Measurements from ENCODE around the gene PRRC2A.
"Not testable (repeated sequence)": the region's sequence is repeated elsewhere in the genome, so short reads cannot be mapped to it uniquely, and the experiment has no call there.

PRRC2A gene

DNA sequence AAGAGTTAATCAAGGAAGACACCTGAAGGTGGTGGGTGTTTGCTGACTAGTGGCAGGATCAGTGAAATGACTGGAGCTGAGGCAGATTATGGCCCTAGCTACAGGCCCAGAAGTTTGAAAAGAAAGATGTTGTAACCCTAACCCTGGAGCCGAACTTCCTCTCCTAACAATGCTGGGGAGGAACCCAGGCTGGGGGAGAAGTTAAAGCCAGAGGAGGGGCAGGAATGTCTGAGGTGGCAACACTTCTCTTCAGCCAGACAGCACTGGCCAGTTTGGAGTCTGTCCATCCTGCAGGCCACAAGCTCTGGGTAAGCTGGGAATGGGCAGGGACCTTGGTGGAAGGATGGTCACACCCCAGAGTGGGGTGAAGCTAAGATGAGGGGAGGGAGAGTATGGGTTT lies 34.5 kb upstream of the PRRC2A start, which contains the start of gene LST1:
Gene LST1 (plus strand): TSS at position 270 of the 400 bp plus-strand sequence. CDS start 1,023 bp downstream, outside the sequence.
- peak; percentile 75 for DNase-seq

DNA sequence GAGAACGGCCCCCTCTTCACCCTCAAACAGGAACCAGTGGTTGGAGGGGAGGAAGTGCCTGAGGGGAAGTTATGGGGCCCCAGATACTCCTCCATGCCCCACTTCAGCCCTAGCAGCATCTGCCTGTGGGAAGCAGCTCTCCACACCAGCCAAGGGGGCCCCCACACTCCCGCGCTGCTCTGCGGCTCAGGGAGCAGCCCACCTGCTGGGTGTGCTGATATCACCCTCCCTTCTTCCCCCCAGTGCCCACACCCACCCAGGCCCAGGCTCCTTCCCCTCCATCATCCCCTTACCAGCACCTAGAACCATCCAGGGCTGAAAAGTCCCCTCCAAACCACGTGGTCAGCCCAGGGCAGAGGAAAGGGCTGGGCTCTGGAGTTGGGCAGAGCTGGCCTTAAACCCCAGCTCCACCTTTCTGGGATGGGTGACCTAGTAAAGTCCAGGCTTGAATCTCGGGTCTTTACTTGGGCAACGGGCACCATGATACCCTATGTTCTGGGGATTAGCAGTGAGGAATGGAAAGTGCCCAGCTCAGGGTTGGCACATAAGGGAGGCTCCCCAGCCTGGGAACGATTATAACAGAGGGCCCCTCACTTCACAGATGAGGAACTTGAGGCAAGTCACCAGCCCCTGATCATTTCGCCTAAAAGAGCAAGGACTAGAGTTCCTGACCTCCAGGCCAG lies 33.8 kb upstream of the PRRC2A start:
- peak; percentile 92 for DNase-seq

DNA sequence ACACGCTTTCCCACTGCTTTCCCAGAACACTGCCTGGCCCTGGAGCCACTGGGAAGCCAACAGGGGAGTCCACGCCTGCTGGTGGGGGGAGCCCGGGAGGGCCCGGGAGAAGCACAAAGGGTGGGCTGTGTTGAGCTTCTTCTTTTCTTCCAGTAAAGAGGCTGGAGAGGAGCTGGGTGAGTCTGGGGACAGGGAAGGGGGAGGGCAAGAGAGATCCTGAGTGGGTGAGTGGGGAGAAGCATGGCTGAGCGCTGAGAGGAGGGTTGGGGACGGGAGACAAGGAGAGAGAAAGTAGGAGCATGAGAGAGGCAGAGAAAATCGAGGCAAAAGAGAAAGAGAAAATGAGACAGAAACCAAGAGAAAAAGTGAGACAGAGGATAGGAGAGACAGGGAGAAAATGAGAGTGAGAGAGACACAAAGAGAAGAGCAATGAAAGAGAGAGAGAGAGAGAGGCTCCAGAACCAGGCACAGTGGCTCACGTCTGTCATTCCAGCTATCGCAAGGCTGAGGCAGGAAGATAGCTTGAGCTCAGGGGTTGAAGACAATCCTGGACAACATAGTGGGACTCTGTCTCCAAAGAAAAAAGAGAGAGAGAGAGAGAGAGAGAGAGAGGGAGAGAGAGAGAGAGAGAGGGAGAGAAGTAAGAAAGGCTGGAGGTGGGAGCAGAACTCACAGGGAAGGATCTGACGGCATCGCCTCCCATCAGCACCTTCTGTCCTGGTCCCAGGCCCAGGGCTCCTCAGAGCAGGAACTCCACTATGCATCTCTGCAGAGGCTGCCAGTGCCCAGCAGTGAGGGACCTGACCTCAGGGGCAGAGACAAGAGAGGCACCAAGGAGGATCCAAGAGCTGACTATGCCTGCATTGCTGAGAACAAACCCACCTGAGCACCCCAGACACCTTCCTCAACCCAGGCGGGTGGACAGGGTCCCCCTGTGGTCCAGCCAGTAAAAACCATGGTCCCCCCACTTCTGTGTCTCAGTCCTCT lies 32.4 kb upstream of the PRRC2A start:
- DNase-seq = no peak

DNA sequence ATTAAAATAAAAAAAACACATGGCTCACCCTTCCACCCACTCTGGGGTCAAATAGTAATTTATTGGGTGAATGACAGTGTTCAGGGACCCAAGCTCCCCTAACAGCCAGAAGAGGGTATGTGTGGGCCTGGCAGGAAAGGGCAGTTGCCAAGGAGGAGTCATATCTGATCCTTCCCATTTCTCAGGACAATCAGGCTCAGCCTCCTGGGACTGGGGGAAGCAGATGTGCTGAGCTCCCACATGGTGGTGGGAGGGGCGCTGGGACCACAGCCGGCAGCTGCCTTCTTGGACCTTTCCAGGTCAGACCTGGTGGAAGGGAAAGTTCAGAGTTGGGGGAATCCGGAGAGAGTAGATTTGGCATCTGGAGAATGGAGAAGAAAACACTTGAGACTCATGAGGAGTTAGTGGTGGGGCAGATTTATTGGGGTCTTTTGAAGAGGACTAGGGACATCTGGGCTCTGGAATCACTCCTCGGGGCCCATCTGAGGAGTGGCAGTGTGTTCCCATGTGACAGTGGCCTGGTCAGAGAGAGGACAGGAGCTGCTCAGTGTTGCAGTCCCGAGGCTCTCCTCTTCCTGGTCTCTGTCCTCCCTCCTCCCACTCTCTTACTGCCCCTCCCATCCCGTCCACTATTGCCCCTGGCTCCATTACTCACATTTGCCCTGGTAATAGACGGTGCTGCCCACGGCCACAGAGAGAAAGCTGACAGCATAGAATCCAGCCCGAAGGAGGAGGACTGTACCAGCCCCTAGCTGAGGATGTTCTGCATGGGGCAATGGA lies 31.5 kb upstream of the PRRC2A start:
- peak; percentile 46 for DNase-seq

DNA sequence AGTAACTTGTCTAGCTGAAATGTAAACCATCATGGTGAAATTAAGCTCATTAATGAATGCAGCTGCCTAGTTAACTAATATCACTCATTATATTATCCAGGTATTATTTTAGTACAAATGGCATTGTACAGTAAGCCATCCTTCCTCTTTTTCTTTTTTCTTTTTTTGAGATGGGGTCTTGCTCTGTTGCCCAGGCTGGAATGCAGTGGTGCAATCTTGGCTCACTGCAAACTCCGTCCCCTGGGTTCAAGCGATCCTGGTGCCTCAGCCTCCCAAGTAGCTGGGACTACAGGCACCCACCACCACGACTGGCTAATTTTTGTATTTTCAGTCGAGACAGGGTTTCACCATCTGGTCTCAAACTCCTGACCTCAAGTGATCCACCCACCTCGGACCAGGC lies 29.8 kb upstream of the PRRC2A start:
- not testable (repeated sequence) for DNase-seq

DNA sequence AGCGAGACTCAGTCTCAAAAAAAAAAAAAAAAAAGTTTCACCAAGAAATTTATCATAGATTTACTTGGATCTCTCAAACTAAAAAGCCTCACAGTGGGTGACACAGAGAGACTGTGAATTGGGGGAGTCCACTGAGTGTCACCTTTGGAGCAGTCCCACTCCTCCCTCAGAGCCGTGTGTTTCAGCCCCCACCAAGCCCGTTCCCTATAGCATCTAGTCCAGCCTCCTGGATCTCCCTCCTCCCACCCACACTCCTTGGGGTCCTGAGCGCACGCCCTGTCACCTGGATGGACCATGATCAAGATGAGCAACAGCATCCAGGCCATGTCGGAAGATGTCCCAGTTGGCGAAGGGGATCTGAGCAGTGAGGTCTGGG lies 28.1 kb upstream of the PRRC2A start:
- DNase-seq = no peak

DNA sequence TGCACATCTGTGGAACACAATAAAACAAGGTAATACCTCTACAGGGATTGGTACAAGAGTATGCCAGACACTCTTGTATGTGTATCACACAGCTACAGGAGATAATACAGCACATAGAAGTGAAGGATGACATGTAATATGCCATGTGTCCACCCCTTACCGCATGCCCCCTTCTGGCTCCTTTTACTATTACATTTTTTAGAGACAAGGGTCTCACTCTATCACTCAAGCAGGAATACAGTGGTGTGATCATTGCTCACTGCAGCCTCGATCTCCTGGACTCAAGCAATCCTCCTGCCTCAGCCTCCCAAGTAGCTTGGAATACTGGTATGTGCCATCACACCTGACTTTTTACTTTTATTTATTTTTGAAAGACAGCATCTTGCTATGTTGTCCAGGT lies 23.5 kb upstream of the PRRC2A start:
- DNase-seq = peak; percentile 89

DNA sequence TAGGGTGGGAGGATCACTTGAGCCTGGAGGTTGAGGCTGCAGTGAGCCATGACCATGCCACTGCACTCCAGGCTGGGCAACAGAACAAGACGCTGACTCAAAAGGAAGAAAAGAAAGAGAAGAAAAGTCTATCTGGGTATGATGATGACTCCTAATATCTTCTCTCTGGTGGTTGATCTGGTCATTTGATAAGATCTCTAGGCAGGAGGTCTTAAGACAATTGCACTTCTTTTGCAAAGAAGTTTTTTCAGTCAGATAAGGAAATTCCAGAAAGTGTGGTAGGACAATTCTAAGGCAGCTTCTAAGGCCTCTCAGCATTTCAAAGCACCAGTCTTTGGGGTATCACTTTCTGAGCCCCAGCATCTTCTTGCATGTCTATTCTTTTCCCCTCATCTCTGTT lies 13.2 kb upstream of the PRRC2A start:
- DNase-seq = peak; percentile 36

DNA sequence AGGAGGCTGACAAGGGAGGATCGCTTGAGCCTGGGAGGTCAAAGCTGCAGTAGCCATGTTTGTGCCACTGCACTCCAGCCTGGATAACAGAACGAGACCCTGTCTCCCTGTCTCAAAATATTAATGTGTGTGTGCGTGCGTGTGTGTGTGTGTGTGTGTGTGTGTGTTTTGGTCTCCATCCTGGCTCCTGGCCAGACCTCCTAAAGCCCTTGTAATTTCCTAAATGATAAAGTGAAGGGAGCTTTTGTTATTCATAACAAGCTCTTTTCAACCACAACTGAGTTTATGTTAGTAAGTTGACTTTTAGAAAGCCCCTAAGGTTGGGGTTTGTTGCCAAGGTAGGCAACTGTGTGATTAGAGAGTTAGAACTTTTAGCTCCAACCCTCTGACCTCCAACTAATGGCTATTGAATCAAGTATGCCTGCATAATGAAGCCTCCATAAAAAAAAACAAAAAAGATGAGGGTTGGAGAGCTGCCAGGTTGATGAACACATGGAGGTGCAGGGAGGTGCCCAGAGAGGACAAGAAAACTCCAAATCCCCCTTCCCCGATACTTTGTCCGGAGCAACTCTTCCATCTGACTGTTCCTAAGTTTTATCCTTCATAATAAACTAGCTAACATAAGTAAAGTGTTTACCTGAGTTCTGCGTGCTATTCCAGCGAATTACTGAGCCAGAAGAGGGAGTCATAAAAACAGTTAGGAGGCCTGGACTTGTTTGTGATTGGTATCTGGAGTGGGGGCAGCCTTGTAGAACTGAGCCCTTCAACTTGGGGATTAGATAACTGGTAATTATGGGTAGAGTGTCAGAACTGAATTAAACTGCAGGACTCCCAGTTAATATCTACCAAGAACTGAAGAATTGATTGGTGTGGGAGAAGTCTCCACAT lies 10.8 kb upstream of the PRRC2A start:
- DNase-seq = peak; percentile 71

DNA sequence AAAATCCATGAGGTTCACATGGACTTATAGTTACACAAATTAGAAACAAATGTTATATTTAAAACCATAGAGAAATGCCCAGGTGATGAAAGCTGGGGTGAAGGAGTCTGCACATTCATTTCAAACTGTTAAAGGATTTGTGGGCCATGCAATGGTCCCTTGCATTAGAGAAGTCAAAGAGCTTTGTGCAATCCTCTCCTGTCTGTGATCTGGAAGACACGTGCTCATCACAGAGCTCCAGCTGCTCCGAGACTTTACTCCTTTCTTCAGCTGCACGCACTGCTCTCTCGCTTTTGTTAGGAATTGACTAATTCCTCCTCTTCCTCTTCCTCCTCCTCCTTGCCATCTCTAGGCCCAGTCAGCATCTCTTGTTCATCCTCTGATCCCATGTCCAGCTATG lies 9.5 kb upstream of the PRRC2A start:
- DNase-seq = no peak

DNA sequence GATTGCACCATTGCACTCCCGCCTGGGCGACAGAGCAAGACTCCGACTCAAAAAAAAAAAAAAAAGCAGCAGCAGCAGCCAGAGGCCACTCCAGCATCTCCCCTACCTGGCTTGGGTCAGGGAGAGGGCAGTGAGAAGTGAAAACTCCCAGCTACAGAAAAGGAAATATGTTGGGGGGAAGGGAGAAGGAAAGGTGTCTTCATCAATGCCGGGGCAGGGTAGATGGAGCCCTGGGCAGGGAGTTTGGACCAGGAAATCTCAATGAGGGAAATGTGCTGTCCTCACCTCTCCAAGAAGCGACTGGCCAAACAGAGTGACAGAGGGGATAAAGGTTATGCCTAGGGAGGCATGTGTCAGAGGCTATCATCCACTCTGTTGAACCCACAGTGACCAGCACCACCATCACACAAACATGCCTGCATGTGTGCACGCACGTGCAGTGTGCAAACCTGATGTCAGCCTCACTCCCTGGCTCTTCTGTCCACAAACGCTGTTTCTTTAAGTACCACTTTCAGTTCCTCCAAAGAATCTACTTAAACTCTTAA lies 6.4 kb upstream of the PRRC2A start:
- DNase-seq = no peak

DNA sequence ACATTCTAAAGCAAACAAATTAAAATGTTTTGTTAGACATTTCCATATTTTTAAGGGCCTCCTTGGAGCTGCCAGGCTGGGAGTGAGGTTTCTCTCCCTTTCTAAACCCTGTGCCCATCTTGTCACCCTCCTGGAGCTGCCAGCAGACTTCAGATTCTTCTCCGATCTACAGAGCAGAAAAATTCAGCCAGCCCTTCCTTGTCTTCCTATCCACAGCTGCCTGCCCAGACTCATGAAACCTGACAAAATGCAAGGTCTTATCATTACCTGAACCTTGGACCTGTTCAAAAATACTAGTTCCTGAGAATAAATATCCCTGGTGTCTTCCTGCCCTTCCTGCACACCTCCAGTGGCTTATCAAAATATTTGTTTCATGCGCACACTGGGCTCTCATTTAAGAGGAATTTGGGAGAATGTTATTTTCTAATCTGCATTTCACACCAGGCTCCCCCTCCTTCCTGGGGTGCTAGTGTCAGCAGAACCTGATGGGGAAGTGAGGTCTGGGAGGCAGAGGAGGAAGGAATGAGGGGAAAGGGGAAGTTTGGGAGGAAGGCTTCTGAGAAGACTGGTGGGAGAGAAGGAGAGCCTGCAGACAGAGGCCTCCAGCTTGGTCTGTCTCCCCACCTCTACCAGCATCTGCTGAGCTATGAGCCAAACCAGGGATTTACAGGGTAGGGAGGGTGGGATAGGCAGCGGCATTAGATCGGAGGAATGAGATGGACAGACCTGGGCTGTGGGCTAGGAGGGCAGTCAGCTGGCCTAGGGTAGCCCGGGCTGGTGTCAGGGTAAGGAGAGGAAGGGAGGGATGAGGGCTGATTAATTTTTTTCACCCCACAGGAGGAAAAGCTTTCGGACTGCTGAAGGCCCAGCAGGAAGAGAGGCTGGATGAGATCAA lies 5.6 kb upstream of the PRRC2A start, which contains the start of gene AIF1:
Gene AIF1 (plus strand): TSS at position 551 of the 895 bp plus-strand sequence. CDS start 96 bp downstream, at position 647.
- DNase-seq = peak; percentile 60

DNA sequence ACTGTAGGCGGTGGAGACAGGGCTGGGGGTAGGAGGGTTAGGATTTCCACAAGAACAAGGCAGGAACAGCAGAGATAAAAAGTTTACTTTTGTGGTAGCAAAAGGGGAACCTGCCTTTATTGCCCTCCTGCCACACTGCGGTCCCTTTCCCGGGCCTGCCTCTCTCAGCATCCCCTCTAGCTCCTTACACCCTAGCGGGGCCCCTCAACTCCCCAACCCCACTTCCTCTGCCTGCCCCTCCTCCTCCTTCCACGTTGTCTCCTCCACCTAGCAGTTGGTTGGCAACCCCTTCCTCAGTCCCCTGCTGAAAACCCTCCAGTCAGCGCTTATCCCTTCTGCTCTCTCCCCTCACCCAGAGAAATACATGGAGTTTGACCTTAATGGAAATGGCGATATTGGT lies 4.8 kb upstream of the PRRC2A start:
- DNase-seq = peak; percentile 92

DNA sequence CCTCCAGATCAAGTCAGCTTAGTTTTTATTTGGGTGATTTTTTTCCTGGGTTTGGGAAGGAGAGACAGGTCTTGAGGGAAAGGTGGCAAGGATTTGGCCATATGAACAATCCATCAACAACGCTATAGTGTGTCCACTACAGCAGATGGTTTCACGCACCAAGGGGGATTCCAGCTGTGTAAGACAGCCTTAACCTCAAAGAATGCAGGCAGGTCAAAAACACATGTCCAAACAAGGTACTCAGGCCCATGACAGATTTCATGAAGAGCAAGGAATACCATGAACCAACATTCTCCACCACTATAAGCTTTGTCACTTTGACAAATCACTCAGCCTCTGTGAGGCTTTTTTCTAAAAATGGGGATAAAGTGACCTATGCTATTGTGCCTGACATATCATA lies 3.5 kb upstream of the PRRC2A start:
- no peak for DNase-seq

DNA sequence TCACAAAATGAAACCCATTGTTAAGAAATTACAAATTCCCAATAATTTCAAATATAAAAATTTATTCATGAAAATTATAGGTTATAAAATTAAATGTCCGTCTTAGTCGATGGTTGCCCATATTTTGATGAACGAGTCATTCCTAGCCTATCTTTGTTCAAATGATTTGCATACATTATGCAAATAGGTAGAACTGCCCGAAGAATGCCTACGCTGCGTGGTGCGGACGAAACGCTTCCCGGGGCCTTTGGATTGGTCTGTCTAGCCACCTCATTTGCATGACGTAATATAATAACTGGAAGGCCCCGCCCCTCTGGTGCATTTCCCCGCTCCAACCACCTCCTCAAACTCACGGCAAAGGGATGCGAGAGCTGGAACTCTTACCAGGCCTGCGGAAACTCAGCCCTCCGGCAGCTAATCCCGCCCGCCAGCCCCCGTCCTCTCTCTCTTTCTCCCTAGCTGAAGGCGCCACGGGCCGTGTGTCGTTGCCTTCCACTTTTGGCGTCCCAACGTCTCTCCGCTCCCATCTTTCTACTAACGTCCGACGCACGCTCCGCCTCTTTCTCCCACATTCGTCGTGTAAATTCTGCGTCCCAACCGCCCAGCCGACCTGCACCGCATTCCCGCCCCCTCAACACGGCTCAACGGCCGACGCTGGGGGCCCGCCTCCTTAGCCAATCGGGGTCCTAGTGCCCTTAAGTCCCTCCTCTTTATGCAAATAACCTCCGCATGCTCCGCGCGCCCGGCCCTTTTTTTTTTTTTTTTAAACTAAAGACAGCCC lies 520 bp upstream of the PRRC2A start:
- peak; percentile 100 for DNase-seq

DNA sequence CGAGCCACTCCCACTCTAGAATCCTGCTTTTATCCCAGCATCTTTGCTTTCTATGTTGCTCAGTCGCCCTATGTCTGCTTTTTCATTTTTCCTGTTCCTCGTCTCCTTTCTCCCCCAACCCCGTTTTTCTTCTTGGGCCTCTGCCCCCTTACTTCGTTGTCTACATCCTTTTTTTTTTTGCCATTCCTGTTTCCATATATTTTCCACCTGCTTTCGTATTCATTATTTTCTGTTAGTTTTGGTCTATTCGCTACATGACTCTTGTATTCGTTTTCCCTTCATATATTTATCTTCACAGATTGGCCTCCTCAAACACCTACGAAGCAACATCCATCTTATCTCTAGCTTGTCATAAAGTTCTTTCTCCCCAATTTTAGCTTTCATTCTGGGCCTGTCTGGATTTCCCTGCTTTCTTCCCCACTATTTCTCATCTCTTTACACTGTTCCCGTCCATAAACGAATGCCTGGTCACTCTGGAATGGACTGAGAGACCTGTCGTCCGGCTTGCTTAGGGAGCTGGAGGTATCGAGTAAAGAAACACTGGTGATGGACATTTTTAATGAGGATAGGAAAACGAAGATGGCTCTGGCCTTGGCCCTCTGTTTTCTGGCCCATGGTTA lies 915 bp downstream of the PRRC2A start:
- no peak for DNase-seq

DNA sequence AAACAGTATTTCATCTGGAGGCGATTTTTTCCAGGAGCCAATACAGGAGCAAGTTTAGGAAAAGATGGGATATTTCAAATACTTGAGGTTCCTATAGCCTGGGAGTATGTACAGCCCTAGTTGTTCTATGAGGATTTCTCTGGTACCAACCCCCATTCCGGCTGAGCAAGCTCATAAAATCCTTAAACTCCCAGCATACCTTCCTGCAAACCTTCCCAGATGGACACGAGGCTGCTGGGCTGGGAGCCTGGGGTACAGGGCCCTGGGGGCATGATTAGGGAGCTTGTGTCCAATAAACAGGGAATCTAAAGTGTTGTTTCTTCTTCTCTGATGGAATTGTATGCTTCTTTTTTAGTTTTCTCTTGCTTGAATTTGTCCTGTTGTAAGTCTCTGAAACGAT lies 1.5 kb downstream of the PRRC2A start:
- no peak for DNase-seq

DNA sequence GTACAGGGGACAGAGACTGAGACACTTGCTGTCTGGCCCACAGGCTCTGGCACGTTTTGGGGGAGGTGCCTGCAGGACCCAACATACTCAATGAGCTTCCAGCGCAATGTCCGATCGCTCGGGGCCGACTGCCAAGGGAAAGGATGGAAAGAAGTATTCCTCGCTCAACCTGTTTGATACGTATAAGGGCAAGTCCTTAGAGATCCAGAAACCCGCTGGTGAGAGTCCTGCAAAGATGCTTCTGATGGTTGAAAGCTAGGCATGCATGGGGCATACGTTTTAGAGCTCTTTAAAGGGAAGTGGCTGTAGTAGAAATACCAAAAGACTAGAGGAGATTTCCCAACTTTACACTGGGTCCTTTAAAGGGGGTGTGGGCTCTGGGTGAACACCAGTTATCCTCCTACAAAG lies 2.2 kb downstream of the PRRC2A start:
- DNase-seq = peak; percentile 42

DNA sequence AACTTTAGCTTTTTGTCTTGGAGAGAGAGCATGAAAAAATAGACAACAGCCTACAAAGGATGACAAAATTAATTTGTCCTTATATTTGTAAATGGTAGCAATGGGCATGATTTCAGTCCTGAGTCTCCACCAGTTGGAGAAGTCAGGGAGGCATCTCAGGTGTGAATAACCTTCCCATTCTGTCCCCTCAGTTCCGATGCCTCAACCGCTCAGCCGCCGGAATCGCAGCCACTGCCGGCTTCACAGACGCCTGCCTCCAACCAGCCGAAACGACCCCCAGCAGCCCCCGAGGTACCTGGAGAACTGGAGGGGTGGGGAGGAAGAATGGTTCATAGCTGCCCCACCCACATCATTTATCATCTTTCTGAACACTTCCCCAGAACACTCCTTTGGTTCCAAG lies 3.6 kb downstream of the PRRC2A start:
- DNase-seq = no peak

Data from hematopoietic multipotent progenitor cell treated with erythropoietin and hydrocortisone succinate and interleukin-3 and kit ligand, for 4 days (in vitro differentiated cells).